ENCODE measurements around the gene HINFP.

GRCh38 chr11:119092880-119093842, 28.2 kb upstream of the HINFP start:
- TF ChIP-seq, protein P1, sequence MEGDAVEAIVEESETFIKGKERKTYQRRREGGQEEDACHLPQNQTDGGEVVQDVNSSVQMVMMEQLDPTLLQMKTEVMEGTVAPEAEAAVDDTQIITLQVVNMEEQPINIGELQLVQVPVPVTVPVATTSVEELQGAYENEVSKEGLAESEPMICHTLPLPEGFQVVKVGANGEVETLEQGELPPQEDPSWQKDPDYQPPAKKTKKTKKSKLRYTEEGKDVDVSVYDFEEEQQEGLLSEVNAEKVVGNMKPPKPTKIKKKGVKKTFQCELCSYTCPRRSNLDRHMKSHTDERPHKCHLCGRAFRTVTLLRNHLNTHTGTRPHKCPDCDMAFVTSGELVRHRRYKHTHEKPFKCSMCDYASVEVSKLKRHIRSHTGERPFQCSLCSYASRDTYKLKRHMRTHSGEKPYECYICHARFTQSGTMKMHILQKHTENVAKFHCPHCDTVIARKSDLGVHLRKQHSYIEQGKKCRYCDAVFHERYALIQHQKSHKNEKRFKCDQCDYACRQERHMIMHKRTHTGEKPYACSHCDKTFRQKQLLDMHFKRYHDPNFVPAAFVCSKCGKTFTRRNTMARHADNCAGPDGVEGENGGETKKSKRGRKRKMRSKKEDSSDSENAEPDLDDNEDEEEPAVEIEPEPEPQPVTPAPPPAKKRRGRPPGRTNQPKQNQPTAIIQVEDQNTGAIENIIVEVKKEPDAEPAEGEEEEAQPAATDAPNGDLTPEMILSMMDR (IDR thresholded peaks at IDR 0.05), result no peak
- no peak for TF ChIP-seq POLR2A (IDR thresholded peaks at IDR 0.05)
